HepG2 (cell line): Measurements from ENCODE around the gene TPI1. TPM values are rescaled to one million over a fixed set of nuclear protein-coding genes. Genes with fewer than 3 reads are reported as not detected.
A peak's percentile ranks its signal among the peaks of the same experiment; 100 is the strongest.

ENCODE experiments used
- ATAD3A ChIP-seq: sonication (generic); formaldehyde crosslinking; IDR thresholded peaks from 2 replicates; pipeline ENCODE4 v1.4.0; 2020; ENCODE audit warnings: missing genetic modification reagents
- ATF3 ChIP-seq: sonication (generic); formaldehyde crosslinking; IDR thresholded peaks from 2 replicates; pipeline ENCODE4 v1.4.0; 2020; ENCODE audit warnings: missing genetic modification reagents
- ATF5 ChIP-seq: sonication (generic); formaldehyde crosslinking; IDR thresholded peaks from 2 replicates; pipeline ENCODE4 v1.4.0; 2020; ENCODE audit warnings: mild to moderate bottlenecking, low read depth, missing genetic modification reagents
- BRD4 ChIP-seq: sonication (generic); formaldehyde crosslinking; IDR thresholded peaks from 2 replicates; pipeline ENCODE4 v1.4.0; 2020; ENCODE audit warnings: missing genetic modification reagents
- CBX1 ChIP-seq: IDR thresholded peaks from one replicate; pipeline ENCODE4 v1.6.1; 2016; ENCODE audit warnings: antibody characterized with exemption, low read depth
- CCAR2 ChIP-seq: fragments of 200-400 bp; formaldehyde crosslinking; optimal IDR thresholded peaks from 2 replicates; pipeline ENCODE3; 2018; ENCODE audit warnings: low read depth, mild to moderate bottlenecking, low read length, moderate library complexity
- CENPT ChIP-seq: sonication (generic); formaldehyde crosslinking; IDR thresholded peaks from 2 replicates; pipeline ENCODE4 v1.8.0; 2022; ENCODE audit warnings: low read depth, mild to moderate bottlenecking, moderate library complexity, missing genetic modification reagents
- ELF3 ChIP-seq: IDR thresholded peaks from 2 replicates; pipeline ENCODE4 v1.6.1; 2016; ENCODE audit warnings: missing genetic modification reagents, missing compliant biosample characterization
- EZH2 ChIP-seq: conservative IDR thresholded peaks from 2 replicates; pipeline ENCODE4 v1.6.1; 2012; ENCODE audit warnings: mild to moderate bottlenecking, low read depth, low read length, moderate library complexity
- FOXP1 ChIP-seq, 2 experiments: fragments of 450-650 bp in 1 of 2; IDR thresholded peaks; 2 replicates each; pipeline ENCODE4 v1.6.1; 2017 to 2018; ENCODE audit warnings: antibody characterized with exemption in 1 of 2
- GABPA ChIP-seq, 2 experiments: IDR thresholded peaks; 2 replicates each; pipeline ENCODE4 v1.6.1; 2011 to 2016; ENCODE audit warnings: low read depth in 2 of 2, low read length in 1 of 2, missing biosample characterization in 1 of 2, missing genetic modification characterization in 1 of 2
- GLI4 ChIP-seq: sonication (generic); formaldehyde crosslinking; IDR thresholded peaks from 2 replicates; pipeline ENCODE4 v1.5.1; 2020; ENCODE audit warnings: missing genetic modification reagents, mild to moderate bottlenecking, moderate library complexity, borderline replicate concordance
- HOXA9 ChIP-seq: sonication (generic); formaldehyde crosslinking; IDR thresholded peaks from 2 replicates; pipeline ENCODE4 v1.8.1; 2022; ENCODE audit warnings: missing genetic modification reagents, mild to moderate bottlenecking, moderate library complexity, borderline replicate concordance
- MTF2 ChIP-seq: sonication (generic); formaldehyde crosslinking; IDR thresholded peaks from 2 replicates; pipeline ENCODE4 v1.5.0; 2020; ENCODE audit warnings: missing genetic modification reagents, borderline replicate concordance
- MXD3 ChIP-seq: IDR thresholded peaks from 2 replicates; pipeline ENCODE4 v1.6.1; 2016; ENCODE audit warnings: mild to moderate bottlenecking, missing biosample characterization, missing genetic modification reagents
- NFKB2 ChIP-seq: sonication (generic); formaldehyde crosslinking; IDR thresholded peaks from 2 replicates; pipeline ENCODE4 v1.4.0; 2020; ENCODE audit warnings: missing genetic modification reagents, borderline replicate concordance
- PHB2 ChIP-seq: fragments of 450-650 bp; IDR thresholded peaks from 2 replicates; pipeline ENCODE4 v1.6.1; 2018; ENCODE audit not compliant: partially characterized antibody
- SOX5 ChIP-seq: IDR thresholded peaks from 2 replicates; pipeline ENCODE4 v1.6.1; 2016; ENCODE audit warnings: borderline replicate concordance
- SOX6 ChIP-seq, 2 experiments: fragments of 450-650 bp in 1 of 2; sonication (generic) in 1 of 2; formaldehyde crosslinking in 1 of 2; IDR thresholded peaks; 2 replicates each; pipeline versions ENCODE4 v1.4.0 to v1.6.1; 2017 to 2020; ENCODE audit warnings: antibody characterized with exemption in 1 of 2, mild to moderate bottlenecking in 1 of 2, missing genetic modification reagents in 1 of 2
- SP1 ChIP-seq, 2 experiments: fragments of 450-650 bp in 1 of 2; sonication (generic) in 1 of 2; formaldehyde crosslinking in 1 of 2; IDR thresholded peaks; 2 replicates each; pipeline versions ENCODE4 v1.4.0 to v1.6.1; 2016 to 2020; ENCODE audit warnings: missing genetic modification reagents in 1 of 2
- SRF ChIP-seq: IDR thresholded peaks from 2 replicates; pipeline ENCODE4 v1.6.1; 2011; ENCODE audit warnings: mild to moderate bottlenecking, low read depth, low read length, moderate library complexity
- SUZ12 ChIP-seq: fragments of 150-350 bp; IDR thresholded peaks from 2 replicates; pipeline ENCODE4 v1.6.1; 2014; ENCODE audit warnings: low read depth, low read length
- XRCC5 ChIP-seq: fragments of 200-400 bp; formaldehyde crosslinking; optimal IDR thresholded peaks from 2 replicates; pipeline ENCODE3; 2017; ENCODE audit warnings: mild to moderate bottlenecking, low read length
- ZBTB20 ChIP-seq: sonication (generic); formaldehyde crosslinking; IDR thresholded peaks from 2 replicates; pipeline ENCODE4 v1.8.1; 2023; ENCODE audit warnings: missing genetic modification reagents, low read depth, mild to moderate bottlenecking, borderline replicate concordance
- ZFP37 ChIP-seq: sonication (generic); formaldehyde crosslinking; IDR thresholded peaks from 2 replicates; pipeline ENCODE4 v1.4.0; 2020; ENCODE audit warnings: missing genetic modification reagents, borderline replicate concordance
- ZNF225 ChIP-seq: sonication (generic); formaldehyde crosslinking; IDR thresholded peaks from 2 replicates; pipeline ENCODE4 v1.4.0; 2020; ENCODE audit warnings: mild to moderate bottlenecking, missing genetic modification reagents
- ZNF441 ChIP-seq: sonication (generic); formaldehyde crosslinking; IDR thresholded peaks from 2 replicates; pipeline ENCODE4 v1.7.0; 2021; ENCODE audit warnings: missing genetic modification reagents, borderline replicate concordance
- ZNF644 ChIP-seq: IDR thresholded peaks from 2 replicates; pipeline ENCODE4 v1.6.1; 2016; ENCODE audit warnings: low read depth
- ZNF740 ChIP-seq: sonication (generic); formaldehyde crosslinking; IDR thresholded peaks from 2 replicates; pipeline ENCODE4 v1.4.0; 2020; ENCODE audit warnings: missing genetic modification reagents
- polyA plus RNA-seq, 8 experiments: library from polyadenylated mRNA; depleted of rRNA in 3 of 8; stranded (reverse) in 7 of 8; unstranded in 1 of 8; fragments of >200 nt; fragmentation: Illumina TruSeq in 4 of 8; extraction: Trizol in 4 of 8; gene quantifications; 2 replicates each; pipeline versions ENCODE4 v1.2.1 to v1.2.3, GENCODE V29; 2011 to 2016; ENCODE audit warnings: low read depth in 4 of 8, missing spikeins in 1 of 8, mixed read lengths in 1 of 8; ENCODE audit not compliant: insufficient read depth in 1 of 8
- total RNA-seq, 5 experiments: library from RNA; depleted of rRNA; stranded (reverse); fragments of >200 nt; fragmentation: Illumina TruSeq; extraction: Trizol; gene quantifications; 2 replicates each; pipeline ENCODE4 v1.2.3, GENCODE V29; 2016; ENCODE audit warnings: low read depth in 1 of 5

TPI1 gene
- total and polyA plus RNA-seq, 2 of the 13 experiments (the other 11 are each of a cell fraction or from before 2014, with no cell fraction given), result 945 to 2,535 TPM

GRCh38 chr12:6851153-6851920 is 16.0 kb upstream of the TPI1 start, which contains the start of gene CDCA3 (continued):
- TF ChIP-seq FOXP1 (IDR thresholded peaks at IDR 0.05) (no peak), FOXP1 (CRISPR knock-in tag; IDR thresholded peaks at IDR 0.05) (no peak), ZBTB20 (CRISPR knock-in tag) (no peak), NFKB2 (no peak), ZNF441 (CRISPR knock-in tag) (0 out of 2 replicates have a peak, but pooled peaks have one; percentile 36), SOX5 (CRISPR knock-in tag) (no peak), PHB2 (no peak), CCAR2 (no peak), MXD3 (no peak), SRF (no peak), GLI4 (CRISPR knock-in tag) (no peak), ZNF225 (CRISPR knock-in tag) (peak; percentile 7; the same call in 1 of the 2 replicates), ATF3 (no peak), ZNF740 (CRISPR knock-in tag) (no peak), CBX1 (peak; percentile 10), SP1 (IDR thresholded peaks at IDR 0.05) (no peak), SP1 (CRISPR knock-in tag; IDR thresholded peaks at IDR 0.05) (peak; percentile 49), MTF2 (CRISPR knock-in tag) (no peak), BRD4 (CRISPR knock-in tag) (no peak), XRCC5 (no peak), SOX6 (IDR thresholded peaks at IDR 0.05) (no peak), SOX6 (CRISPR knock-in tag; IDR thresholded peaks at IDR 0.05) (0 out of 2 replicates have a peak, but pooled peaks have one; percentile 18), ZFP37 (CRISPR knock-in tag) (peak; percentile 42; the same call in 1 of the 2 replicates), ATAD3A (CRISPR knock-in tag) (no peak), ELF3 (no peak), ATF5 (CRISPR knock-in tag) (peak; percentile 47; the same call in 1 of the 2 replicates), GABPA (IDR thresholded peaks at IDR 0.05; ENCODE audit: low read depth, low read length) (no peak), GABPA (CRISPR knock-in tag; IDR thresholded peaks at IDR 0.05; ENCODE audit: low read depth) (peak; percentile 62), HOXA9 (CRISPR knock-in tag) (no peak; the same call in 1 of the 2 replicates), EZH2 (no peak), CENPT (CRISPR knock-in tag) (0 out of 2 replicates have a peak, but pooled peaks have one; percentile 14), SUZ12 (no peak), ZNF644 (no peak)
